Measurements from ENCODE around the gene DMRT1. TPM values are rescaled to one million over a fixed set of nuclear protein-coding genes. Genes with fewer than 3 reads are reported as not detected.

The DMRT1 gene
- total and polyA plus RNA-seq, 7 donors = not detected

DNA sequence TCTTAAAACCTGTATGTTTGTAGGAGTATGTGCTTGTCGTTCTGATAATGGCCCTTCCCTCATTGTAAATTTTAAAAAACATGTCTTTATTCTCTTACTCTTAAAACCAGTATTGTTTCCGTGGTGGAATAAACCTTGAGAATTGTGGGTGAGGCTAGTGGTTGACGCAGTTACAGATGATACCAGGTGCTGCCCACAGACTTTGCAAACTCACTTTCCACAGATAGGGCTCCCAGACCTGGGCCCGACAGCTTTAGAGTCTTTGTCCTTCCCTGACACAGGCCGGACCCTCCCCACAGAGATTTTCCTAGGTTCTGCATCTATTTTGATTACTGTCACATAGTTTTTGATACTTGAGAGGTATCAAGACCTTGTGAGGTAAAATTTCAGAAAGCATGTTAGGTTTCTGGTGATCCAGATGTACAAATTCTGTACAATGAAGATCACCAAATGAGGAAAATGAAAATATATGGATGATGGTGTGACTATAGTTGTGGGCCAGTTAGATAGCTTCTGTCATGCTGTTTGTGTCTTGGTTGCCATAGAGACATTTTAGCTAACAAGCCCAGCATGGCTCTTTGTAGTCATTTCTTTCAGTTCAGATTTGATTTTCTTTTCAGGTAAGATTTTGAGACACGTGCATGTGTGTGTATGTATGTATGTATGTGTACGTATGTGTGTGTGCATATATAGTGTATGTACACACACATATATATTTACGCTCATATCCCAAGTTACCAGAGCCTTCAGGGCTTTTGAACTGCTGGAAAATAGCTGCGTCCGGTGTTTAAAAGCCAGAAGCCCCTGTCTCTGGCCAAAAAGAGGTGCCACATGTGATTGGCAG is 33.8 kb downstream of the DMRT1 start:
- intact Hi-C loops (cut with DNase I) = no loop called here
- H3K27me3 ChIP-seq (ENCODE audit: insufficient read depth in 3 of 3, low read length in 2 of 3) = peaks cover 0 to 2% (median 0%) of the 10 kb centered on the region in 3 donors
- H3K27ac ChIP-seq = no peak overlapping the region
- DNase-seq (no peak), ATAC-seq (no peak)
- no peaks in the 10 kb centered on the region for H3K4me1 ChIP-seq
- TF ChIP-seq, protein P1, sequence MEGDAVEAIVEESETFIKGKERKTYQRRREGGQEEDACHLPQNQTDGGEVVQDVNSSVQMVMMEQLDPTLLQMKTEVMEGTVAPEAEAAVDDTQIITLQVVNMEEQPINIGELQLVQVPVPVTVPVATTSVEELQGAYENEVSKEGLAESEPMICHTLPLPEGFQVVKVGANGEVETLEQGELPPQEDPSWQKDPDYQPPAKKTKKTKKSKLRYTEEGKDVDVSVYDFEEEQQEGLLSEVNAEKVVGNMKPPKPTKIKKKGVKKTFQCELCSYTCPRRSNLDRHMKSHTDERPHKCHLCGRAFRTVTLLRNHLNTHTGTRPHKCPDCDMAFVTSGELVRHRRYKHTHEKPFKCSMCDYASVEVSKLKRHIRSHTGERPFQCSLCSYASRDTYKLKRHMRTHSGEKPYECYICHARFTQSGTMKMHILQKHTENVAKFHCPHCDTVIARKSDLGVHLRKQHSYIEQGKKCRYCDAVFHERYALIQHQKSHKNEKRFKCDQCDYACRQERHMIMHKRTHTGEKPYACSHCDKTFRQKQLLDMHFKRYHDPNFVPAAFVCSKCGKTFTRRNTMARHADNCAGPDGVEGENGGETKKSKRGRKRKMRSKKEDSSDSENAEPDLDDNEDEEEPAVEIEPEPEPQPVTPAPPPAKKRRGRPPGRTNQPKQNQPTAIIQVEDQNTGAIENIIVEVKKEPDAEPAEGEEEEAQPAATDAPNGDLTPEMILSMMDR (IDR thresholded peaks at IDR 0.05) = no peak
- H3K9me3 ChIP-seq = no peaks in the 10 kb centered on the region
- H3K36me3 ChIP-seq (ENCODE audit: insufficient read depth in 1 of 2, low read depth in 1 of 2) = no peaks in the 10 kb centered on the region
- 71 to 86% (median 81%) methylated on average over 10 of the region's 10 CpGs for WGBS, 3 donors
- no peak overlapping the region for H3K4me3 ChIP-seq

DNA sequence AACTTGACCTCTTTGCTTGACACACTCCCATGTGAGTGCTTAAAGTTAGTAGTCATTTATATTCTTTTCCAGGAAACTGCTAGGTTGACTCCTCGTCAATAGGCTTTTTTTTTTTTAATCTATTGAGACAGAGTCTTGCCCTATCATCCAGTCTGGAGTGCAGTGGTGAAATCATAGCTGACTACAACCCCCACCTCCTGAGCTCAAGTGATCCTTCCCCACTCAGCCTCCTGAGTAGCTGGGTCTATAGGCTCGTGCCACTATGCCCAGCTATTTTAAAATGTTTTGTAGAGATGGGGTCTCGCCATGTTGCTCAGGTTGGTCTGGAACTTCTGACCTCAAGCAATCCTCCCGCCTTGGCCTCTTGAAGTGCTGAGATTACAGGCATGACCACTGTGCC is 34.9 kb downstream of the DMRT1 start:
- intact Hi-C loops (cut with DNase I) = no loop called here
- WGBS, 3 donors = 84 to 87% (median 86%) methylated on average over 4 of the region's 4 CpGs
- H3K27ac ChIP-seq = no peak overlapping the region
- H3K9me3 ChIP-seq = no peaks in the 10 kb centered on the region
- no peaks in the 10 kb centered on the region for H3K27me3 ChIP-seq (ENCODE audit: insufficient read depth in 3 of 3, low read length in 2 of 3)
- ATAC-seq (no peak), DNase-seq (no peak)
- TF ChIP-seq, protein P1 (IDR thresholded peaks at IDR 0.05) = no peak
- H3K4me3 ChIP-seq = no peak overlapping the region
- H3K36me3 ChIP-seq (ENCODE audit: insufficient read depth in 1 of 2, low read depth in 1 of 2) = no peaks in the 10 kb centered on the region
- H3K4me1 ChIP-seq = no peaks in the 10 kb centered on the region

DNA sequence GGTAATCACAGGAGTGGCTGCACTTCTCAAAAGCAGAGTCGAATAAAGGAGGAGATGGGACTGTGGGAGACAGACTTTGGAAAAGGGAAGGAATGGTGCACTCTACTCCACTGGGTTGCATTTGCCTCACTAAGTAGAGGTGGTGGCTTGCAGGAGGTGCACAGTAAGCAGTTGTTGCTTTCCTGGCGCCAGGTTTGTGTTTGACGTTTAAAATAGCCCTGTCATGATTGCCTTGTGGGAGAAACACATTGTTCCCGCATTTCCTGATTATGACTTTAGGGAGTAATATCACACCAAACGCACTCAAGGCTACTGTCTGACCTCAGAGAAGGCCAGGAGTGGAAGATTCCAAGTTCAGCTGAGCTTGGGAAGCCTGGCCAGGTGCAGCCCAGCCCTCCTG is 36.7 kb downstream of the DMRT1 start:
- intact Hi-C loops (cut with DNase I) = no loop called here
- 37 to 46% (median 38%) methylated on average over 5 of the region's 5 CpGs for WGBS, 3 donors
- DNase-seq (no peak), ATAC-seq (no peak)
- no peaks in the 10 kb centered on the region for H3K36me3 ChIP-seq (ENCODE audit: insufficient read depth in 1 of 2, low read depth in 1 of 2)
- no peaks in the 10 kb centered on the region for H3K4me1 ChIP-seq
- no peaks in the 10 kb centered on the region for H3K9me3 ChIP-seq
- no peak overlapping the region for H3K4me3 ChIP-seq
- TF ChIP-seq, protein P1 (IDR thresholded peaks at IDR 0.05) = no peak
- H3K27me3 ChIP-seq (ENCODE audit: insufficient read depth in 3 of 3, low read length in 2 of 3) = peaks cover 0 to 4% (median 0%) of the 10 kb centered on the region in 3 donors
- no peak overlapping the region for H3K27ac ChIP-seq

DNA sequence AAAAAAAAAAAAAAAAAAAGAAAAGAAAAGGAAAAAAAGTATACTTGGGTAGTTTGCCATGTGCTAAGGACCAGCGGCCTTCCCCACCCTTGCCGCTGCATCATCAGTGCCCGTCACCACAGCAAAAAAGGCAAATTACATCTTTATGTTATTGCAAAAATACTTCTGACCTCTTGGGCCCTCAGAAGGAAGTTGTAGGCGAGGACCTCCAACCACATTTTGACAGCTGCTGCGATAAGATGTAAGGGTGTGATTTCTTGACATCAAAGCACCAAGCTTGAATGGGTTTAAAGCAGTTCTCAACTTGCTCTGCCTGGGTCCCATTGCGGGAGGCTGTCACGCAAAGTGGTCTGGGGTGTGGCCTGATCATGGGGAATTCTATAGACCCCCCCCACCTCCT is 39.2 kb downstream of the DMRT1 start:
- no peak overlapping the region for H3K4me3 ChIP-seq
- no peaks in the 10 kb centered on the region for H3K9me3 ChIP-seq
- H3K4me1 ChIP-seq = no peaks in the 10 kb centered on the region
- ATAC-seq (no peak), DNase-seq (no peak)
- intact Hi-C loops (cut with DNase I) = no loop called here
- H3K36me3 ChIP-seq (ENCODE audit: insufficient read depth in 1 of 2, low read depth in 1 of 2) = no peaks in the 10 kb centered on the region
- WGBS, 3 donors = 84 to 90% (median 88%) methylated on average over 7 of the region's 7 CpGs
- TF ChIP-seq, protein P1 (IDR thresholded peaks at IDR 0.05) = no peak
- H3K27me3 ChIP-seq (ENCODE audit: insufficient read depth in 3 of 3, low read length in 2 of 3) = peaks cover 0 to 4% (median 0%) of the 10 kb centered on the region in 3 donors
- no peak overlapping the region for H3K27ac ChIP-seq

Measured in psoas muscle (tissue), 8 donors.